Hippocampal formation (tissue), 2 donors: ENCODE measurements around the gene SPTLC3.

Experiments
- DNase-seq, 2 donors: peaks; one replicate each; lab custom pipeline; 2025; lab: John Stamatoyannopoulos, UW

The SPTLC3 gene

DNA sequence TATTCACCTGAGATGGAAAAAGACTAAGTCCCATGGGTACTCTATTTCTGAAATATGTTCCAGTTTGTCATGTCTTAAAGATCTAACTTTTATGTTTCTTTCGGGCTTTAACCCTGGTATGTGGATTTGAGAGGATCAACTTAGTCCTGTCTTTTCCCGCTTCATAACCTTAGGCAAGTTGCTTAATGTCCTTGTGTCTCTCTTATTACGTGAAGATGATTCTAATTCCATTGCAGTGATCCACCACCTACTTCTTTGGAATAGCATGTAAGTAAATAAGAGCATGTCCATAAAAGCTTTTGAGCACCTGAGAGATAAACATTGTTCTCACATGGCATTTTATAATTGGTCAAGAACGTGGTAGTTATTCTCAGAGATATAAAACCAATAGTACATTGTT, 23.0 kb downstream of the SPTLC3 start:
- DNase-seq, result no peak

DNA sequence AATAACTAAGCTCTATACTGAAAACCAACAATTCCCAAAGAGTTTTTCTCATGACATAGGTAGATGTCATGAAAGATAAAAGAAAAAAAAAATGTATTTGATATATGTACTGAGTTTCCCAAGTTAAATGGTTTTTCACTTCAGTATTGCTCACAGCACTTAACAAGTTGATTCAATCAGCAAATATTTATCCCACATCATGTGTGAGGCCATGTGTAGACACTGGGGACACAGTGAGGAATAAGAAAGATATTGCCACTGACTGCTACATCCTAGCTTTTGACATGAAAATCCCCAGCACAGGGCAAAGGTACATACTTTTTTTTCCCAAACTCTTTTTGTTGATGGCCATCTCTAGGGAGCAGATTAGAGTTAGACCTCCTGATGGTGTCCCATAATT, 25.3 kb downstream of the SPTLC3 start:
- DNase-seq, result no peak

DNA sequence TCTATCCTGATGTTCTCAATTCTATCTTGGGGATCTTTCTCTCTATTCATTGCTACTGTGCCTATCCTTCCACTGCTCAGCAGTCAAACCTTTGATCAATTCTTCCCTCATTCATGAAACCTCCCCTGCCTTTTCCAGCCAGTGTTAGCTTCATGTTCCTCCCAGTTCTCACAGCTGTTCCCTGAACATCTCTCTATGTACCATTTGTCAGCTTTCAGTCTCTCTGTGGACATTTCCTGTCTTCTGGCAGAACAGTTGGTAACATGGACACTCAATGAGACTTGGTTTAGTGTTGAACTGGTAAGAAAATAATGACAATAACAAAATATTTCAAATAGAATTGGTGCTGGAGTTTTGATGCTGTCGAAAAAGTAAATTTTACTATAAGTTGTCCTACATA, 26.2 kb downstream of the SPTLC3 start:
- no peak for DNase-seq

DNA sequence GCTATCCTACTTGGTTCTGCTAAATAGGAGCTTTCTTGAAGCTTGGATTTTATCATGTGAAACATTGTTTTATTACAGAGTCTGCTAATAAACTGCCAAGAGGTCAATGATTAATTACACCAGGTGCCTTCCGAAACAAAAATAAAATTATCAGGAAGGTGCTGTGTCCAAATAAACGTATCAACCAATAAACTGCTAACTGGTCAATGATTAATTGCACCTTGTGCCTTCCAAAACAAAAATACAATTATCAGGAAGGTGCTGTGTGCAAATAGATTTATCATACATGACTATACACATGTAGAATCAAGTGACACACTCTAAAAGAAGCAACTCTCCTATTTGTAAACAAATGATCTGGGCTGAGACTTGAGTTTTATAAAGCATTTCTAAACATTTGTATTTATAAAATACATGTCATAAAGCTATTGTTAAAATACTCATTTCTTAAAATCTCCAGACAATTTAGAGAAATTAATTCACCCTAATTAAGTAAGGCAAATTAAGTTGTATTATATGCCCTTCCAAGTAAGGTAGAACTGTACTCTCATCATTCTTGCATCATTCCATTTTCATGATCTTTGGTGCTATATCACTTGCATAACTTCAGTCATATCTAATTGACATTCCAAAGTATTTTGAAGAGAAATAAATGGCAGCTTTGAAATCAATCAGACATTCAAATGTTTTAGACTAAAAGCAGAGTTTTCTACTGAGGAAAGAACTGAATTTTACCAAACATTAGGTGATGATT, 26.8 kb downstream of the SPTLC3 start:
- no peak for DNase-seq

DNA sequence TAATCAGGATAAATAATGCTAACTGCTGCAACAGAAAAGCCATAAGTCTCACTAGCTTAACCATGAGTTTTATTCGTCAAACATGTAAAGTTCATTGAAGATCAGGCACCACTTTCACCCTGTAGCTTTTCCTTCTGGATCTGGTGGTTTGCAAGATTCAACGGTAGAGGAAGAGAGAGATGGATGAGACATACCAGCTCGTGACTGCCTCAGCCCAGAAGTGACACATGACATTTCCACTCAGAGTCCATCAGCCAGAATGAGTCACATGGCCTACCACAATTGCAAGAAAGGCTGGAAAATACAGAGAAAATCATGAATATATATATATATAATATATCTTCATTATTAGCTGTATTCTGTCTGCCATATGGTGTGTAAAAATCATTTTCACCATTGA, 29.0 kb downstream of the SPTLC3 start:
- DNase-seq, result no peak

DNA sequence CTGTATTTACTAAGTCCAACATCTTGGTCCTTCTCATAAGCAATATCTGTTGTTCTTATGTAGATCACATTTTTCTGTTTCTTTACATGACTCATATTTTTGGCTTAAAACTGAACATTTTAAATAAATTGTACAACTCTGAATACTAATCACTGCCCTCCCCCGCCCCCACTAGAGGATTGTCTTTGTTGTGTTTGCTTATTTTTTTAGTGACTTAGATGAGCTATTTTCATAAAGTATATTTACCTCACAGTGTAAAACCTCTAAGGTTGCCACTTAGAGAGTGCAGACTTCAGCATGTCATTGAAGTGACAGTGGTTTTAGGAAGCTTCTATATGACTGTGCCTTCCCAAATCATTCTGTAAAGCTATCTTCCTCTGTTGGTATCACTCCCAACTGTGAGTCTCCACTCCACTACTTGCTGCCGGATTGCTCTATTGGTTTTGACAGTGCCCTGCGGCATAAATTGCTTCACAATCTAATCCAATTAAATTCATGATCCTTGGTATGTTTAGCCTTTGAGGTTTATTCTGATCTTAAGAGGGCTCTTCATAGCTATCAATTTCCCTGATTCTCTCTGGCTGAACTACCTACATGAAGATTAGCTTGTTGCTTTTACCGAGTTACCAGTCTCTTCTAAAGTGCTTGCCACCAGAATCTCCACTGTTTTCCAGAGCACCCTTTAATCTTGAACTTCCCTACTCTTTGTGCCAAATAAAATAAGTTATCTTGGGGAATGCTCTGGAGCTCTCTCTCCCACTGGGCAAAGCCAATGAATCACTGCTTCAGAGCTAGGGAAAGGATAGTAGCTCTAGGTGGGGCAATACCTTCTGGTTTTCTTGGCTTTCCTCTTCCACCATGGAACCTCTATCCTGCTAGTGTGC, 33.0 kb downstream of the SPTLC3 start:
- no peak for DNase-seq

DNA sequence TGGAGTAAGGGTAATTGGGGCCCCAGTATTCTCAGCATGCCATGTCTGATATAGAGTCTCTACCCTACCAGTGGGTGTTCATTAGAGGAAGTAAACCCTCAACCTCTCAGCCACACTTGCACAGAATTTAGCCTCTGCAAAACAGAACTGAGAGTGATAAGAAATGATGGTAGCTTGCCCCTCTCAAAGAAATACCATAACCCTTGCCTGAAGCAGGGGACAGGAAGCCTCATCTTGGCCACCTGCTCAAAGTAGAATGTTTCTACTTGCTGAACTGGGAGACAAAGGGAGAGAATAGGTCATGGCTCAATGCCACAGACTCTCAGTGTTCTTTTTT, 33.7 kb downstream of the SPTLC3 start:
- DNase-seq, result no peak

DNA sequence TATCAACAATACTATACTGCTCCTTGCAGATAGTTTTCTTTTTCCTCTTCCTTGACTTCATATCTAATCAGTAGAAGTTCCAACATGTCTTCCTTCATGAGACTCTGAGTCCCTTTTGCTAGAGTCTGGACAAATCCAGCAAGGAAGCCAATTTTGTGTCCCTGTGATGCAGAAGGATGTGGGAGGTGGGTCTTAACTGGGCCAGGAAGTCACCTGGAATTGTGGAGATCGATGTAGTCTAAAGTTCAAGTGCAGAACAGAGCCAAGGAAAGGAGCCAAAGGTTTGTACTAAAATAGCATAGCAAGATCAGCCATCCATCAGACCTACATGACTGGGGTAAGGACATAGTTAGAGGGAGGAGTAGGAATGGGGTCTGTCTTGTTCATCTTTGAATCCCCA, 37.6 kb downstream of the SPTLC3 start:
- DNase-seq, result no peak

DNA sequence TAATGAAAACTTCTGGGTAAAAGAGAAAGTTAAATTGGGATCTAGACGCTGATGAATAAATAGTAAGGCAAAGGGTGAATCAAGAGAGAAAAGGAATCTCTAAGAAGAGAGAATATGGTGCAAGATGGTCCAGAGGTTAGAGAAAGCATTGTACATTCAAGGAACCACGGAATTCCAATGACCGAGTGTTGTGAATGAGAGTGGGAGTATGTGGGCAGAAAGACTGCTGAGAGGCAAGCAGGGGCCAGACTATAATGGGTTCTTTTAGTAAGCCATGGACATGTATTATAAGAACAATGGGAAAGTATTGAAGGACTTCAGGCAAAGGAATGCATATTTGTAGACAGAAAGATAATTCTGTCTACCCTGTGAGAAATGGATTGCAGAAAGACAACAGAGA, 45.2 kb downstream of the SPTLC3 start:
- DNase-seq, result no peak

DNA sequence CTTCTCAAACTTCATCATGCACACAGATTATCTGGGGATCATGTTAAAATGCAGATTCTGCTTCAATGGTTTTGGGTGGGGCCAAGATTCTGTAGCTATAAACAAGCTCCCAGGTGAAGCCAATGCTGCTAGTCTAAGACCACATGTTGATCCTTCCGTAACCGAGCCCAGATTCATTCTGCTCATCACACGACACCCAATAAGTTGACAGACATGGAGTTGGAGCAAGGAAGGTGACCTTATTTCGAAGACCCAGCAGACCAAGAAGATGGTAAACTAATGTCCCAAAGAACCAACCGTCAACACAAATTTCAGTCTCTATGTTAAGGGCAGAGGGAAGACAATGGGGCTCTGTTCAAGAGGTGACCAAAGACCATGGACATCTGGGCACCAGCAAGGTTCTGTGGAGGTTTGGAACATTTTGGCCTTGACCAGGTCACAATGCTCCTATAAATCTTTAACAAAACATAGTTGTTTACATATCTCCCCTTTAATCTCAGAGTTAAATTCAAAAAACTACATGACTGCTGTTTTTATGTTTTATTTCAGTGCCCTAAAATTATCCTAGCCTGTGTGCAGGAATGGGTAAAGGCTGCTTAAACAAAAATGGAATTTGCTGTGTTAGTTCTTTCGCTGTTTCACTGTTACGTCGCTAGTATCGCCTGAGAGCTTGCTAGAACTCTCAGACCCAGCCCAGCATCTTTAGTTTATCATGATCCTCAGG, 50.1 kb downstream of the SPTLC3 start:
- DNase-seq, result no peak

DNA sequence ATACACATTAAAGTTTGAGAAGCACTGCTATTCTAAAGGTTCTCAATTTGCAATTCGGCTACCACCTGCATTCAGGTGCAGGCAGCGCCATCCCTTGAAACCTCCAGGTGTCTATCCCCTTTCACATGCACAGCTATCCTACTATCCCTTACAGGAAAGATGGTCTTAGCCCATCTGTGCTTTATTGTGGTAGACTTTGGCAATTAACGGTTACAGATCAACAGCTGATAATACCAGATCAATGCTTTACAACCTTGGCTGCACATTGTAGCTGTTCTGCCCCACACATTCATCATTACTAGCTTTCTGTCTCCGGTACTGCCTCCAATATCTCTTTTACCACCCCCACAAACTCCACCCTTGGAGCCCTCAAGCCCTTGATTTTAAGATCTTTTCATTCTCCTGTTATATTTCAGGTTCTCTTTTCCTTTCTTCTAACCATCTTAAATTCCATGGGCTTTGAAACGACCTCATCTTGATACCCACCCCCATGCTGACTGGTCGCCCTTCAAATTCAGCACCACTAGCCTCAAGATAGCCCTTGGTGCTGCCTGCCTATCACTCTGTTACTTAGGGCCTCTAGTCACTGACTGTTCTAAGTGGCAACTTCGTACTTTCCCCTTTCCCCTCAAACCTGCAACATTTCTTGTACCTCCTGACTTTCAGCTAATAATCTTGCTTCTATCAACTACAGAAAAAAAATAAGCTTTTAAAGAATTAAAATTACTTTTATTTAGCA, 50.8 kb downstream of the SPTLC3 start:
- no peak for DNase-seq

DNA sequence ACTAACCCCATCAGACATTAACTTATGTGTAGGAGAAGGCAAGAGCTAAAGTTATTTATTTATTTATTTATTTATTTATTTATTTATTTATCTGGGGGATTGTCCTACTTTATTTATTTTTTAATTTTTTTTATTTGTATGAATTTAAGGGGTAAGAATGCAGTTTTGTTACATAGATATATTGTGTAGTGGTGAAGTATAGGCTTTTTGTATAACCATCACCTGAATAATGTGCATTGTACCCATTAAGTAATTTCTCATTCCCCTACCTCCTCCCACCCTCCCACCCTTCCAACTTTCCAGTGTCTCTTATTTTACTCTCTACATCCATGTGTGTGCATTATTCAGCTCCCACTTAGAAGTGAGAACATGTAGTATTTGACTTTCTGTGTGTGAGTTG, 51.6 kb downstream of the SPTLC3 start:
- DNase-seq, result no peak

DNA sequence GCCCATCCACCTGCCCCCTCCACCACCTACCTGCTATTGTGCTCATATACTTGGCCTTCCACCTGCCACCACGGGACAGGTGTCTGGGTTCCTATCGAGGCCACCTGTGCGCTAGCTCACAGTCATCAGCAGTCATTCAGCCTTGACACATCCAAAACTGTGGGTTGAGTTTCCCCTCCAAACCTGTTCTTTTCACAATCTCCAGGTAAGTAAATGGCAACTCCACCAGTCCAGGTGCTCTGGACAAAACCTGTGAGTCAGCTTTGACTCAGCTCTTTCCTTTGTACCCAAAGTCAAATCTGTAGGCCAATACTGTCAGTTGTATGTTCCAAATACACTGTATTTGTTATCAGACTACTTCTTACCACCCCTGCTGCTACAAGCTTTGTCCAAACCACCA, 52.6 kb downstream of the SPTLC3 start:
- DNase-seq, result no peak

DNA sequence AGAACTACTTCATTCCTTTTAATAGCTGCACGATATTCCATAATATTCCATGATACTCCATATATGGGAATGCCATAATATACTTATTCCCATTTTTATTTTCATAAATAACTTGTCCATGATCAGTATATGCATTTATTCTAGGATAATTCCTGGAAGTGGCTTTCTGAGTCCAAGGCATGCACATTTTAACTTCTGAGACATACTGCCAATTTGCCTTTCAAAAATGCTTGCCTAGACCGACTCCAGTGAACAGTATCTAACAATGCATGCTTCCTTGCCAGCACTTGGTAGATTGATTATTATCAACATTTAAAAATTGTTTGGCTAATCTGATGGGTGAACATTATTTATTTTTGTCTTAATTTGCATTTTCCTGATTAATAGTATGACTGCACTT, 54.0 kb downstream of the SPTLC3 start:
- DNase-seq, result no peak

DNA sequence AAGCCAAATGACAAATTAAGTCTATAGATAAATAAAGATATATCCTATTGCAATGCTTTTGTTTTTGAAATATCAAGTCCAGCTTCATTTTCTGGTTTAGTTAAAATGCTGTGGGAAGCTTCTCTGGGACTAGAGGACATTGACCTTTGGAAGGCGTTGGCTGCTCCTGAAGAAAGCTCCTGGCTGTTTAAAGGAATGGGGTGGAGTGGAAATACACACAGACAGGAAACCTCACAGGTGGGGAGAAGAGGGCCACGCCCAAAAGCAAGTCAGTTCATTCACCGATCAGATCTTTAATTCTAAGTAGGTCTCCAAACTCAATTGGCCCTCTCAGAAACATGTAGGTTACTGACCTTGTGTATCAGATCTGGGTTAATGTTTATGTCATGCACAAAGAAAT, 59.6 kb downstream of the SPTLC3 start:
- no peak for DNase-seq

DNA sequence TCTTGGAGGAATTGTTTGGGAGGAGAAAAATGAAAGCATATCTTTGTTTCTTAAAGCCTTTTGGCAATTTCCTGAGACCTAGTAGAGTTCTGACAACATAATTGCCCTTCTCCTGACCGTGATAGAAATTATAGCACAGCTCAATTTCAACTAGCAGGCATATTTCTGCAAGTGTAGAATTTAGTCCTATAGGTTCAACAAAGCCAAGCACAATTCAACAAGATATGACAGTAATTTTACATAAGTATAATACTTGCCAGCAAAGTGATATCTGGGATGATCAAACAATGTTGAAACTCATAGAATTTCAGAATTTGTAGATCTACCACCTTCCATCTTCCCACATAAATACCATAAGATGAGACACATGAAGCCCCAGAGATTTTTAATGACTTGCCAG, 73.1 kb downstream of the SPTLC3 start:
- DNase-seq, result no peak

DNA sequence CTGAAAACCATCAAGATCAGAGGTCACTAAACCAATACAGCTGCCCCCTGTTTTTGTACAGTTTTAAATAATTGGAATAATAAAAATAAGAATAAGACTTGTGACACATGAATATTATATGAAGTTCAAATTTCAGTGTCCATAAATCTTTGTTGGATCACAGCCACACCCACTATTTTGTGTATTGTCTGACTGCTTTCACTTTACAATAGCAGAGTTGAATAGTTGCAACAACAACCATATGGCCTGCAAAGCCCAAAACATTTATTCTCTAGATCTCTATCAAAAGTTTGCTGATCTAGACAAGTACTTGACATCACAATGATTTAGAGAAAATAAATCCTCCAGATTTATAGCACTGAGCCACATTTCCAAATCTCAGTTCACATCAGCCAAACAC, 73.6 kb downstream of the SPTLC3 start:
- DNase-seq, result no peak

DNA sequence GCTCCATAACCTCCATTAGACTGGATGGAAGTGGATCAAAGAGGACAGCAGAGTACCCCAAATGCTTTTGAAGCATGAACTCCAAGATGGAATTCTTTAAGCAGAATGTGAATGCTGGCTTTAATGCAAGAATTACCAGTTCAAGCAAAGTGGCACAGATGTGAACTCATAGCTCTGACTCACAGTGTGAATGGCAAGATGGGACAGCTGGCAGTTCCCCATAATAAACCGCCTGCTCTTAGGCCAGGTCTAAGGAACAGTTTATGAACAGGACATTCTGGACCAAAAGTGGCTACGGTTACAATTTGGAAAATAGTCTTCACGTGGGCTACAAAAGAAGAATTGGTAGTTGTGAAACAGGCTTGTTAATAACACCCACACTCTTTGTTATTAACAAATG, 76.5 kb downstream of the SPTLC3 start:
- no peak for DNase-seq

DNA sequence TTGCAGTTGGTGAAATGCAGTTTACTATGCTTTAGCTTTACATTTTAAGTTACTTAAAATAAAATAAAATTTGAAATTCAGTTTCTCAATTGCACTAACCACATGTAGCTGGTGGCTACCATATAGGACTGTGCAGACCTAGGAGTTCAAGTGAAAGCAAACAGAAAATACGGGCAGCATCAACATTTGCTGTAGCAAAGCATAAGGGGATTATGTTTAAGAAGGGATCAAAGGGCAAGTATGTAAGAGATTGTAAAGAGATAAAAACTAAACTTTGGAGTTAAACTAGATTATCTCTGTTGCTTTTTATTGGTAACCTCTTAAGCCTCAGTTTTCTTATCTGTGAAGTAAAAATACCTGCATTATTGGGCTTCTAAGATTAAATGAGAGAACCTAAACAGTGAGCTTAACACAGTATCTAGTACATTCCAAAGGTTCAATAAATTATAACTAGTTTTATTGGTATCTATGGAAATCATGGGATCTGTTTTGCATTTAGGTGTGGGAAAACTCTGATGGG, 81.2 kb downstream of the SPTLC3 start:
- DNase-seq, result no peak

DNA sequence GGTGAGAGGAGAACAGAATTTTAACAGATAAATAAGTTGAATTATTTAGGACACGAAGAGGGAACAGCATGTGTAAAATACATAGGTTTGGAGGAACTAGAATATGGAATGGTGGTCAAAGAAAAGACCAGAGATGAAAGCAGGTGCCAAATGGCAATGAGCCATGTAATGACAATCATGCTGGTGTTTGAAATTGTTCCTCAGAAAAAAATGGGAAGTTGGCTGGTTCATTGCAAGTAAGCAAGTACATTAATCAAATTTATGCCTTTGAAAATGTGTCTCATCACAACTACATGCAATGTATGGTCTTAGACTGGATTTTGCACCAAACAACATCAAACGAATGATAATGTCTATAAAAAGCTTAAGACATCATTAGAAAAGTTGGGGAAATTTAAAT, 83.3 kb downstream of the SPTLC3 start:
- DNase-seq, result no peak

DNA sequence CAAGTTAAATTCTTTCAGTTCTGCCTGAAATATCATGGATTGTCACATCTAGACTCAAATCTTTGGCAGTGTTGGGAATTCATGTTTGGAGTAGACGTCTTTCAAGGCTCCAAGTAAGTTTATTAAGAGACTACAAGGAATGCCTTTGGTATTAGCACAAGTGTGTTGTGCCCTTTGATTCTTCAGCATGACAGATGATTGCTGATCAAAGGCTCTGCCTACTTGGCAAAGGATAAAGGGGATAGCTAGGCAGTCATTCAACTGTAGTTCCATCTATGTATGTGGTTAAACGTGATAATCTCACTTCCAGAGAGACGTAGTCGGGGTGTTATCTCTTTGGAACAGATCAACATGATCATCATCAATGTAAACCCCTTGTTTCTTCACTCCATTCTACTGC, 86.2 kb downstream of the SPTLC3 start:
- no peak for DNase-seq
